Measurements from ENCODE around the gene GPR153. TPM values are rescaled to one million over a fixed set of nuclear protein-coding genes. Genes with fewer than 3 reads are reported as not detected.
A peak's percentile ranks its signal among the peaks of the same experiment; 100 is the strongest.

Gene GPR153
- total RNA-seq, 1 donor, result 4.0 TPM

- no peak overlapping the region for H3K4me3 ChIP-seq (ENCODE audit: insufficient read depth, low read length)
- H4K20me1 ChIP-seq (ENCODE audit: insufficient read depth, low read length), result no peaks in the 10 kb centered on the region
- H3K4me2 ChIP-seq (ENCODE audit: insufficient read depth, low read length), result no peak overlapping the region
- H3K9me3 ChIP-seq (ENCODE audit: low read depth, low read length), result no peaks in the 10 kb centered on the region
- no peak for DNase-seq (ENCODE audit: insufficient read length, low spot score, missing footprints)
- no peaks in the 10 kb centered on the region for H3K27me3 ChIP-seq (ENCODE audit: insufficient read depth, low read length)
- H2AFZ ChIP-seq (ENCODE audit: low read length), result no peak overlapping the region
- no peak for TF ChIP-seq CTCF (IDR thresholded peaks at IDR 0.05; ENCODE audit: extremely low read depth, low read depth, low read length)
- no peaks in the 10 kb centered on the region for H3K36me3 ChIP-seq (ENCODE audit: insufficient read depth, low read length)
- no peaks in the 10 kb centered on the region for H3K4me1 ChIP-seq (ENCODE audit: insufficient read depth, low read length)
- no peak overlapping the region for H3K27ac ChIP-seq (ENCODE audit: low read depth, low read length)
- H3K79me2 ChIP-seq (ENCODE audit: insufficient read depth, low read length), result no peaks in the 10 kb centered on the region
Observed at GRCh38 chr1:6265151-6265550, 4.3 kb upstream of the GPR153 start.

- DNase-seq (ENCODE audit: insufficient read length, low spot score, missing footprints), result no peak
- Histone ChIP-seq H3K4me2 (ENCODE audit: insufficient read depth, low read length) (no peak overlapping the region), H3K4me1 (ENCODE audit: insufficient read depth, low read length) (no peaks in the 10 kb centered on the region), H3K79me2 (ENCODE audit: insufficient read depth, low read length) (no peaks in the 10 kb centered on the region), H3K27ac (ENCODE audit: low read depth, low read length) (no peak overlapping the region), H3K27me3 (ENCODE audit: insufficient read depth, low read length) (no peaks in the 10 kb centered on the region), H2AFZ (ENCODE audit: low read length) (no peak overlapping the region), H3K36me3 (ENCODE audit: insufficient read depth, low read length) (no peaks in the 10 kb centered on the region), H3K9me3 (ENCODE audit: low read depth, low read length) (no peaks in the 10 kb centered on the region), H3K4me3 (ENCODE audit: insufficient read depth, low read length) (no peak overlapping the region), H4K20me1 (ENCODE audit: insufficient read depth, low read length) (peaks cover 10% of the 10 kb centered on the region)
- TF ChIP-seq CTCF (IDR thresholded peaks at IDR 0.05; ENCODE audit: extremely low read depth, low read depth, low read length), result no peak
Observed at GRCh38 chr1:6263716-6264115, 2.8 kb upstream of the GPR153 start.

- Histone ChIP-seq H3K4me1 (ENCODE audit: insufficient read depth, low read length) (no peaks in the 10 kb centered on the region), H4K20me1 (ENCODE audit: insufficient read depth, low read length) (peaks cover 12% of the 10 kb centered on the region), H3K79me2 (ENCODE audit: insufficient read depth, low read length) (no peaks in the 10 kb centered on the region), H3K9me3 (ENCODE audit: low read depth, low read length) (no peaks in the 10 kb centered on the region), H2AFZ (ENCODE audit: low read length) (no peak overlapping the region), H3K27me3 (ENCODE audit: insufficient read depth, low read length) (no peaks in the 10 kb centered on the region), H3K27ac (ENCODE audit: low read depth, low read length) (no peak overlapping the region), H3K4me2 (ENCODE audit: insufficient read depth, low read length) (no peak overlapping the region), H3K36me3 (ENCODE audit: insufficient read depth, low read length) (no peaks in the 10 kb centered on the region), H3K4me3 (ENCODE audit: insufficient read depth, low read length) (no peak overlapping the region)
- no peak for DNase-seq (ENCODE audit: insufficient read length, low spot score, missing footprints)
- no peak for TF ChIP-seq CTCF (IDR thresholded peaks at IDR 0.05; ENCODE audit: extremely low read depth, low read depth, low read length)
Observed at GRCh38 chr1:6262555-6263420, 1.9 kb upstream of the GPR153 start.

- Histone ChIP-seq H2AFZ (ENCODE audit: low read length) (no peak overlapping the region), H3K79me2 (ENCODE audit: insufficient read depth, low read length) (no peaks in the 10 kb centered on the region), H3K4me3 (ENCODE audit: insufficient read depth, low read length) (peak overlapping the region; percentile 66), H3K27me3 (ENCODE audit: insufficient read depth, low read length) (no peaks in the 10 kb centered on the region), H3K27ac (ENCODE audit: low read depth, low read length) (no peak overlapping the region), H3K36me3 (ENCODE audit: insufficient read depth, low read length) (no peaks in the 10 kb centered on the region), H4K20me1 (ENCODE audit: insufficient read depth, low read length) (peaks cover 18% of the 10 kb centered on the region), H3K9me3 (ENCODE audit: low read depth, low read length) (no peaks in the 10 kb centered on the region), H3K4me1 (ENCODE audit: insufficient read depth, low read length) (no peaks in the 10 kb centered on the region), H3K4me2 (ENCODE audit: insufficient read depth, low read length) (peak overlapping the region; percentile 71)
- DNase-seq (ENCODE audit: insufficient read length, low spot score, missing footprints), result no peak
- no peak for TF ChIP-seq CTCF (IDR thresholded peaks at IDR 0.05; ENCODE audit: extremely low read depth, low read depth, low read length)
Observed at GRCh38 chr1:6261615-6261995, 707 bp upstream of the GPR153 start.

Measured in osteoblast (primary cell).